ENCODE results near the gene PCF11. TPM values are rescaled to one million over a fixed set of nuclear protein-coding genes. Genes with fewer than 3 reads are reported as not detected.

The PCF11 gene
- total and polyA plus RNA-seq, 2 of the 4 experiments (the other 2 are of a cell fraction) = 19.2 to 26.7 TPM

- Histone ChIP-seq H3K36me3 (ENCODE audit: control insufficient read depth, insufficient read depth, low read length) (peaks cover 16% of the 10 kb centered on the region), H2BK15ac (ENCODE audit: low read depth, low read length) (no peak overlapping the region), H4K91ac (ENCODE audit: insufficient read depth, low read depth, low read length) (no peak overlapping the region), H3K56ac (ENCODE audit: extremely low read depth, insufficient read depth, low read length) (no peak overlapping the region), H3K27ac (ENCODE audit: insufficient read depth, low read length) (no peak overlapping the region), H3K4me1 (ENCODE audit: control insufficient read depth, insufficient read depth, low read length) (peaks cover 3% of the 10 kb centered on the region), H4K8ac (ENCODE audit: low read depth in 2 of 2, low read length in 2 of 2) (no peak overlapping the region), H3K23ac (ENCODE audit: low read depth, low read length) (no peak overlapping the region), H4K20me1 (ENCODE audit: insufficient read depth, low read length) (peaks cover 51% of the 10 kb centered on the region), H2BK20ac (ENCODE audit: low read depth, low read length) (no peak overlapping the region), H3K9ac (ENCODE audit: low read depth, low read length) (no peak overlapping the region), H3K4me3 (ENCODE audit: insufficient read depth, low read depth, low read length) (no peak overlapping the region), H3K9me3 (ENCODE audit: control insufficient read depth, insufficient read depth, low read length) (no peaks in the 10 kb centered on the region), H3K27me3 (ENCODE audit: control insufficient read depth, insufficient read depth, low read length) (no peaks in the 10 kb centered on the region), H2AFZ (replicated peaks; ENCODE audit: low read length, poor library complexity) (no peak overlapping the region), H3K18ac (ENCODE audit: low read depth, low read length) (no peak overlapping the region), H2AK9ac (replicated peaks; ENCODE audit: low read depth, low read length, poor library complexity) (no peak overlapping the region), H2AK5ac (ENCODE audit: low read depth, low read length) (no peak overlapping the region), H2BK120ac (ENCODE audit: low read depth, low read length) (no peak overlapping the region), H2BK5ac (ENCODE audit: low read depth, low read length, poor library complexity, severe bottlenecking) (peak overlapping the region; percentile 32), H3K4me2 (ENCODE audit: low read depth, low read length) (peak overlapping the region; percentile 52), H3K14ac (replicated peaks; ENCODE audit: low read depth, low read length) (no peak overlapping the region), H3K79me1 (ENCODE audit: low read depth in 1 of 2, low read length in 2 of 2) (peaks cover 8 to 36% of the 10 kb centered on the region in 2 experiments; a peak in 3 of 4 replicates), H3K4ac (ENCODE audit: low read depth, low read length) (no peak overlapping the region), H4K5ac (ENCODE audit: low read depth, low read length) (no peak overlapping the region), H3K9me1 (ENCODE audit: insufficient read depth, low read length) (peaks cover 6% of the 10 kb centered on the region; the same call in 1 of the 2 replicates)
- dilution Hi-C loops (cut with HindIII; ENCODE audit: low sequenced_read_pairs, unreplicated experiment) = loop anchor here (25.0 kb wide), 1 partner anchor 99 kb away; the partner anchor contains the start of gene RAB30
- intact Hi-C loops (cut with micrococcal nuclease) = no loop called here
- ATAC-seq (ENCODE audit: low read depth) (no peak), DNase-seq (no peak)
- TF ChIP-seq POLR2A (IDR thresholded peaks at IDR 0.05; ENCODE audit: low read depth, low read length) = peak; percentile 6; the same call in 1 of the 2 replicates
- no peak for TF ChIP-seq CTCF (conservative IDR thresholded peaks at IDR 0.05; ENCODE audit: low read depth, low read length)
- POLR2A ChIA-PET (ENCODE audit: unreplicated experiment) = no interaction called here
- CTCF ChIA-PET = no interaction called here
- BruUV-seq (replicated peaks) = no TSS peak
- no CpG with 5 or more reads among the region's 1 CpG for WGBS, 2 experiments (ENCODE audit: extremely low coverage in 2 of 2, insufficient read length in 1 of 2)
- in situ Hi-C loops (cut with MboI; ENCODE audit: low sequenced_read_pairs) = loop anchor here (10.0 kb wide), 1 partner anchor 257 kb away; the partner anchor contains the start of genes DDIAS and PRCP
Measured at GRCh38 chr11:83161610-83162199, 4.8 kb downstream of the PCF11 start.

Data from IMR-90 (cell line).